Measurements from ENCODE around the gene ERC2.
A peak's percentile ranks its signal among the peaks of the same experiment; 100 is the strongest.
"Not testable (repeated sequence)": the region's sequence is repeated elsewhere in the genome, so short reads cannot be mapped to it uniquely, and the experiment has no call there.

ERC2 gene

GRCh38 chr3:56304069-56304468 lies 164.2 kb downstream of the ERC2 start:
- no peak for DNase-seq

- DNase-seq: no peak
These were observed 164.8 kb downstream of the ERC2 start for GRCh38 chr3:56303487-56303886.

- DNase-seq: no peak
These were observed 165.8 kb downstream of the ERC2 start for GRCh38 chr3:56302417-56302816.

- DNase-seq: no peak
These were observed 170.9 kb downstream of the ERC2 start for GRCh38 chr3:56297281-56297840.

- DNase-seq: no peak
These were observed 171.9 kb downstream of the ERC2 start for GRCh38 chr3:56296361-56296760.

- DNase-seq: no peak
These were observed 173.1 kb downstream of the ERC2 start for GRCh38 chr3:56295161-56295560.

GRCh38 chr3:56294286-56294685 lies 174.0 kb downstream of the ERC2 start:
- DNase-seq: no peak

- DNase-seq: no peak
These were observed 176.3 kb downstream of the ERC2 start for GRCh38 chr3:56291953-56292352.

- no peak for DNase-seq
These were observed 177.0 kb downstream of the ERC2 start for GRCh38 chr3:56291244-56291680.

GRCh38 chr3:56290374-56290773 lies 177.9 kb downstream of the ERC2 start:
- no peak for DNase-seq

- DNase-seq: no peak
These were observed 180.0 kb downstream of the ERC2 start for GRCh38 chr3:56288258-56288657.

- no peak for DNase-seq
These were observed 185.9 kb downstream of the ERC2 start for GRCh38 chr3:56282341-56282740.

GRCh38 chr3:56277236-56277635 lies 191.0 kb downstream of the ERC2 start:
- no peak for DNase-seq

- DNase-seq: no peak
These were observed 193.1 kb downstream of the ERC2 start for GRCh38 chr3:56275120-56275519.

- no peak for DNase-seq
These were observed 198.3 kb downstream of the ERC2 start for GRCh38 chr3:56269755-56270535.

- DNase-seq: no peak
These were observed 199.5 kb downstream of the ERC2 start for GRCh38 chr3:56268616-56269383.

- not testable (repeated sequence) for DNase-seq
These were observed 206.4 kb downstream of the ERC2 start for GRCh38 chr3:56261852-56262251.

GRCh38 chr3:56260262-56260661 lies 208.0 kb downstream of the ERC2 start:
- DNase-seq: no peak

- DNase-seq: no peak
These were observed 210.4 kb downstream of the ERC2 start for GRCh38 chr3:56257826-56258225.

- no peak for DNase-seq
These were observed 213.4 kb downstream of the ERC2 start for GRCh38 chr3:56254835-56255234.

- no peak for DNase-seq
These were observed 214.2 kb downstream of the ERC2 start for GRCh38 chr3:56253941-56254665.

GRCh38 chr3:56251343-56251945 lies 216.8 kb downstream of the ERC2 start:
- peak; percentile 36 for DNase-seq

- no peak for DNase-seq
These were observed 220.2 kb downstream of the ERC2 start for GRCh38 chr3:56248021-56248420.
